Neural cell (in vitro differentiated cells): ENCODE data around the gene FHIT. TPM values are rescaled to one million over a fixed set of nuclear protein-coding genes. Genes with fewer than 3 reads are reported as not detected.

Source experiments
- H2AFZ ChIP-seq: fragments of 200-600, 300-800 bp; sonication (generic), shearing (Covaris generic); 2 replicates; pipeline ENCODE4 v1.6.0; 2014; ENCODE audit warnings: low read depth, mild to moderate bottlenecking, antibody characterized with exemption, low read length, moderate library complexity
- H3F3A ChIP-seq: fragments of 200-600 bp; shearing (Covaris generic); 2 replicates; pipeline ENCODE4 v1.6.1; 2016; ENCODE audit warnings: mild to moderate bottlenecking, moderate library complexity, mixed read lengths, antibody characterized with exemption, low read length; ENCODE audit not compliant: insufficient read depth, poor library complexity, severe bottlenecking
- H3K27ac ChIP-seq: fragments of 200-600, 300-800 bp; sonication (generic), shearing (Covaris generic); 2 replicates; pipeline ENCODE4 v1.5.1; 2014; ENCODE audit warnings: mild to moderate bottlenecking, low read length, moderate library complexity
- H3K27me3 ChIP-seq: fragments of 300-800, 200-600 bp; sonication (generic), shearing (Covaris generic); 2 replicates; pipeline ENCODE4 v1.6.0; 2014; ENCODE audit warnings: mild to moderate bottlenecking, low read depth, low read length, moderate library complexity; ENCODE audit not compliant: insufficient read depth
- H3K36me3 ChIP-seq: fragments of 300-800, 200-600 bp; sonication (generic), shearing (Covaris generic); 2 replicates; pipeline ENCODE4 v1.5.1; 2014; ENCODE audit warnings: mild to moderate bottlenecking, antibody characterized with exemption, low read length, moderate library complexity; ENCODE audit not compliant: insufficient read depth
- H3K4me2 ChIP-seq: fragments of 300-800, 200-600 bp; sonication (generic), shearing (Covaris generic); 2 replicates; pipeline ENCODE4 v1.6.0; 2014; ENCODE audit warnings: mild to moderate bottlenecking, low read length
- H3K4me3 ChIP-seq: fragments of 300-800, 200-600 bp; sonication (generic), shearing (Covaris generic); 2 replicates; pipeline ENCODE4 v1.5.1; 2014; ENCODE audit warnings: mild to moderate bottlenecking, low read length, moderate library complexity
- H3K79me2 ChIP-seq: fragments of 200-600 bp; shearing (Covaris generic); replicated peaks from 2 replicates; pipeline ENCODE4 v1.6.0; 2014; ENCODE audit warnings: mild to moderate bottlenecking, low read length, moderate library complexity; ENCODE audit not compliant: insufficient read depth
- H3K9ac ChIP-seq: fragments of 300-800, 200-600 bp; sonication (generic), shearing (Covaris generic); 2 replicates; pipeline ENCODE4 v1.6.1; 2016; ENCODE audit warnings: mild to moderate bottlenecking, low read length, mixed read lengths
- H3K9me2 ChIP-seq: fragments of 200-600 bp; shearing (Covaris generic); 2 replicates; pipeline ENCODE4 v1.6.1; 2016; ENCODE audit warnings: mild to moderate bottlenecking, low read length, mixed read lengths; ENCODE audit not compliant: insufficient read depth
- H3K9me3 ChIP-seq: fragments of 200-600, 300-800 bp; sonication (generic), shearing (Covaris generic); 2 replicates; pipeline ENCODE4 v1.6.1; 2016; ENCODE audit warnings: mild to moderate bottlenecking, mixed run types, low read length, moderate library complexity, mixed read lengths
- H4K20me1 ChIP-seq: fragments of 200-600 bp; shearing (Covaris generic); 2 replicates; pipeline ENCODE4 v1.6.1; 2016; ENCODE audit warnings: mild to moderate bottlenecking, mixed run types; ENCODE audit not compliant: insufficient read depth
- EP300 ChIP-seq: fragments of 450-650 bp; conservative IDR thresholded peaks from 2 replicates; pipeline ENCODE4 v1.6.1; 2014; ENCODE audit warnings: antibody characterized with exemption, mild to moderate bottlenecking, moderate library complexity; ENCODE audit not compliant: poor library complexity, severe bottlenecking
- EZH2 ChIP-seq: fragments of 200-600, 300-800 bp; shearing (Covaris generic), sonication (generic); IDR thresholded peaks from 2 replicates; pipeline ENCODE4 v1.6.1; 2014; ENCODE audit warnings: antibody characterized with exemption, low read length, borderline replicate concordance, mild to moderate bottlenecking; ENCODE audit not compliant: insufficient read depth, poor library complexity, severe bottlenecking
- MXI1 ChIP-seq: fragments of 450-650 bp; conservative IDR thresholded peaks from 2 replicates; pipeline ENCODE4 v1.6.1; 2014; ENCODE audit warnings: antibody characterized with exemption, mild to moderate bottlenecking; ENCODE audit not compliant: poor library complexity, severe bottlenecking
- POLR2AphosphoS5 ChIP-seq: IDR thresholded peaks from 2 replicates; pipeline ENCODE4 v1.6.1; 2012
- RAD21 ChIP-seq: fragments of 450-650 bp; conservative IDR thresholded peaks from 2 replicates; pipeline ENCODE4 v1.6.1; 2014; ENCODE audit warnings: antibody characterized with exemption, mild to moderate bottlenecking, moderate library complexity
- SMC3 ChIP-seq: fragments of 450-650 bp; conservative IDR thresholded peaks from 2 replicates; pipeline ENCODE4 v1.6.1; 2014; ENCODE audit warnings: antibody characterized with exemption, mild to moderate bottlenecking, moderate library complexity; ENCODE audit not compliant: poor library complexity
- TAF1 ChIP-seq: IDR thresholded peaks from 2 replicates; pipeline ENCODE4 v1.6.1; 2012; ENCODE audit warnings: low read depth
- polyA plus RNA-seq: library from polyadenylated mRNA; depleted of rRNA; stranded (reverse); fragments of >200 nt; gene quantifications from 2 replicates; pipeline ENCODE4 v1.2.3, GENCODE V29; 2014
- TF ChIP-seq, protein P1 (sequence below): fragments of 450-650 bp; IDR thresholded peaks from 2 replicates; pipeline ENCODE4 v1.5.1; 2014; ENCODE audit warnings: antibody characterized with exemption, mild to moderate bottlenecking, moderate library complexity; ENCODE audit not compliant: poor library complexity, severe bottlenecking

Gene FHIT
- polyA plus RNA-seq, 1 donor from 2014 or later, result not detected

DNA sequence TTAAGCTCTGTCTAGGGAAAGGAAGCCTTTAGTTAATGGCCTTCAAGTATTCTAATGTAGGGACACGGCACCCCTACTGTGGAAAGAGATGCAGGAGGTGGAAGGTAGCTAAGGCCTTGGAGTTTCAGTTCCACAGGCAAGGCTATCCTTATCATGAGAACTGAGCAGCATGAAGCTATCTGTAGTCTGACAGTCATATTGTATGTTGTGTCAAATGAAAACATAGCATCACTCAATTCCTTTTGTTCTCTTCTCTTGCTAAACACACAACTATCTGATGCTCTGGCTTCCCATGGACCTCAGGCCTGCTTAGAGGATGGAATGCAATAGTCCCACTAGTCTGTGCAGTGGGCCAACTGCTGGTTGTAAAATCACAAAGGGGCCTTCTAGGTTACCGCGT, 380.9 kb downstream of the FHIT start:
- H3K27ac ChIP-seq, result no peak overlapping the region

DNA sequence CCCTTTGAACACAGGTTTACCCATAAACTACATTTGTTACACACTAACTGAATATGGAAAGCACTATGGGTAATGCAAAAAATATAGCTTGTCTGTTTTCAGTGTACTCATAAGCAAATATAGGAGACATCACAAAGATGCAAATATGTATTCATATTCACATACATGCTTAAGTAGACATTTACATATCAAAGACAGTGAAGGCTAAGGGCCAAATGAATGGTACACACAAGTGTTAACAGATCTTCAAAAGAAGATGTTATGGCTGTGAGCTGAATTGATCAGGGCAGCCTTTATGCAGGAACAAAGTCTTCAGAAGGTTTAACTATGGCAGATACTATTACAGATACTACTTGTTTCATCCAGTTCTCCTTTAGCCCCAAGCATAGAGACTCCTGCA, 384.1 kb downstream of the FHIT start:
- TF ChIP-seq EP300, result no peak
- TF ChIP-seq TAF1, result no peak
- H3K9me3 ChIP-seq, result no peaks in the 10 kb centered on the region
- no peaks in the 10 kb centered on the region for H3K36me3 ChIP-seq
- H4K20me1 ChIP-seq, result no peaks in the 10 kb centered on the region
- no peak overlapping the region for H3K9ac ChIP-seq
- no peak overlapping the region for H2AFZ ChIP-seq
- H3K4me3 ChIP-seq, result no peak overlapping the region
- H3K27ac ChIP-seq, result no peak overlapping the region
- H3K79me2 ChIP-seq, result no peaks in the 10 kb centered on the region
- H3F3A ChIP-seq, result no peaks in the 10 kb centered on the region
- no peaks in the 10 kb centered on the region for H3K9me2 ChIP-seq
- no peaks in the 10 kb centered on the region for H3K27me3 ChIP-seq
- no peak overlapping the region for H3K4me2 ChIP-seq

More for the DNA sequence above, 380.9 kb downstream of the FHIT start:
- Histone ChIP-seq H3F3A (no peaks in the 10 kb centered on the region), H3K27me3 (no peaks in the 10 kb centered on the region), H3K36me3 (no peaks in the 10 kb centered on the region), H3K9ac (no peak overlapping the region), H3K9me2 (no peaks in the 10 kb centered on the region), H4K20me1 (no peaks in the 10 kb centered on the region), H3K4me2 (no peak overlapping the region), H3K9me3 (no peaks in the 10 kb centered on the region), H2AFZ (no peak overlapping the region), H3K4me3 (no peak overlapping the region), H3K79me2 (no peaks in the 10 kb centered on the region)
- TF ChIP-seq MXI1 (no peak), POLR2AphosphoS5 (peak; percentile 32)

DNA sequence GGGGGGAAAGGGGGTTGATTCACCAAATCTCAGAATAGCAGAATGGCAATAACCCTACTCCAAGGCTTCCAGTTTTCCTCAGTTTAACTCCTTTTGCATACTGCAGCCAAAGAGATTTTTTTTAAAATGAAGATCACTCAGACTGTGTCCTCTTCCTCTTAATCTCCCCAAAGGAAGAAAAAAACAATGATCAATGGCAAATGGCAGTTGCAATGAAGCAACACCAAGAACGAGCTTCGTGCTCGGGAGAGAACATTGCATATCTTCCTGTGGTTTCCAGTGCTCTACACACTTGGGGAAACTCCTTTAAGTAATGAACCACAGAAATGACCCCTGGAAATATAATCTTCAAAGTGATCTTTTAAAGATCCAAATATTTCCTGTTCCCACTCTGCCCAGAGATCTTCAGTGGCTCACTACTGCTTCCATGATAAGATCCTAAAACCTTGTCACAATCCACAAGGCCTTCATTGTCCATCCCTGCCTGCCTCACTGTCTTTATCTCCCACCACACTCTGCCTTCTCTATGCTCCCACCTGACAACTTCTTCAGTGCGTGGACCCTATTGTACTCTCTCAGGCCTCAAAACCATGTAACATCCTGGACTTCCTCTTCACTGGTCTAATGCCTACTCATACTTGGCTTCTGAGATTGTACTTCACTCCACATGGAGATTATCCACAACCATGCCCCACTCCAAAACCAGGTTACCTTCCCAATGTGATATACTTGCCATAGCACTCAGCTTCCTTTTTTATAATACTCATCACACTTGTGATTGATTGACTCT, 394.8 kb downstream of the FHIT start:
- H3K36me3 ChIP-seq, result no peaks in the 10 kb centered on the region
- no peak for TF ChIP-seq MXI1
- TF ChIP-seq EZH2, result no peak
- TF ChIP-seq RAD21, result no peak
- TF ChIP-seq POLR2AphosphoS5, result no peak
- TF ChIP-seq, protein P1, sequence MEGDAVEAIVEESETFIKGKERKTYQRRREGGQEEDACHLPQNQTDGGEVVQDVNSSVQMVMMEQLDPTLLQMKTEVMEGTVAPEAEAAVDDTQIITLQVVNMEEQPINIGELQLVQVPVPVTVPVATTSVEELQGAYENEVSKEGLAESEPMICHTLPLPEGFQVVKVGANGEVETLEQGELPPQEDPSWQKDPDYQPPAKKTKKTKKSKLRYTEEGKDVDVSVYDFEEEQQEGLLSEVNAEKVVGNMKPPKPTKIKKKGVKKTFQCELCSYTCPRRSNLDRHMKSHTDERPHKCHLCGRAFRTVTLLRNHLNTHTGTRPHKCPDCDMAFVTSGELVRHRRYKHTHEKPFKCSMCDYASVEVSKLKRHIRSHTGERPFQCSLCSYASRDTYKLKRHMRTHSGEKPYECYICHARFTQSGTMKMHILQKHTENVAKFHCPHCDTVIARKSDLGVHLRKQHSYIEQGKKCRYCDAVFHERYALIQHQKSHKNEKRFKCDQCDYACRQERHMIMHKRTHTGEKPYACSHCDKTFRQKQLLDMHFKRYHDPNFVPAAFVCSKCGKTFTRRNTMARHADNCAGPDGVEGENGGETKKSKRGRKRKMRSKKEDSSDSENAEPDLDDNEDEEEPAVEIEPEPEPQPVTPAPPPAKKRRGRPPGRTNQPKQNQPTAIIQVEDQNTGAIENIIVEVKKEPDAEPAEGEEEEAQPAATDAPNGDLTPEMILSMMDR, result no peak
- no peak for TF ChIP-seq SMC3
- no peaks in the 10 kb centered on the region for H3K9me3 ChIP-seq
- H3K27me3 ChIP-seq, result no peaks in the 10 kb centered on the region
- no peak overlapping the region for H3K4me3 ChIP-seq
- H3F3A ChIP-seq, result no peaks in the 10 kb centered on the region
- H3K4me2 ChIP-seq, result no peak overlapping the region
- H3K9me2 ChIP-seq, result no peaks in the 10 kb centered on the region
- no peaks in the 10 kb centered on the region for H3K79me2 ChIP-seq
- no peak overlapping the region for H3K9ac ChIP-seq
- H4K20me1 ChIP-seq, result no peaks in the 10 kb centered on the region
- H3K27ac ChIP-seq, result no peak overlapping the region
- H2AFZ ChIP-seq, result no peak overlapping the region
